Cardiac fibroblast (primary cell): Measurements from ENCODE around the gene GRIA4.
A peak's percentile ranks its signal among the peaks of the same experiment; 100 is the strongest.

Source experiments
- DNase-seq, 2 donors: peaks; one replicate each; pipeline versions ENCODE4 v3.0.0 to v3.0.0-alpha.2; 2010; ENCODE audit warnings: low read depth in 2 of 2
- H3K4me3 ChIP-seq, 2 donors: replicated peaks in 1 of 2; 1 replicate in 1 of 2; 2 replicates in 1 of 2; pipeline ENCODE4 v1.5.1; 2011; ENCODE audit warnings: low read depth in 2 of 2, low read length in 2 of 2, mild to moderate bottlenecking in 2 of 2, moderate library complexity in 1 of 2
- CTCF ChIP-seq: IDR thresholded peaks from one replicate; pipeline ENCODE4 v1.5.1; 2011; ENCODE audit warnings: low read depth, mild to moderate bottlenecking, low read length, inconsistent platforms

The GRIA4 gene

GRCh38 chr11:106022795-106023275 is 413.0 kb downstream of the GRIA4 start:
- peak overlapping the region; percentile 57 to 61 for H3K4me3 ChIP-seq
- DNase-seq, result no peak
- no peak for TF ChIP-seq CTCF

- H3K4me3 ChIP-seq, result no peak overlapping the region
- DNase-seq, result no peak
- TF ChIP-seq CTCF, result no peak
Observed at GRCh38 chr11:106030609-106031008, 420.7 kb downstream of the GRIA4 start.

- DNase-seq, result peak in 1 of 2 donors; percentile 66
- no peak for TF ChIP-seq CTCF
- H3K4me3 ChIP-seq, result no peak overlapping the region
Observed at GRCh38 chr11:106031202-106031810, 421.4 kb downstream of the GRIA4 start.
